ENCODE measurements around the gene DUSP16. TPM values are rescaled to one million over a fixed set of nuclear protein-coding genes. Genes with fewer than 3 reads are reported as not detected.
"Not testable (repeated sequence)": the region's sequence is repeated elsewhere in the genome, so short reads cannot be mapped to it uniquely, and the experiment has no call there.

The DUSP16 gene
- total and polyA plus RNA-seq, 7 experiments from 2014 or later: 4.4 to 42.8 (median 29.2) TPM

DNA sequence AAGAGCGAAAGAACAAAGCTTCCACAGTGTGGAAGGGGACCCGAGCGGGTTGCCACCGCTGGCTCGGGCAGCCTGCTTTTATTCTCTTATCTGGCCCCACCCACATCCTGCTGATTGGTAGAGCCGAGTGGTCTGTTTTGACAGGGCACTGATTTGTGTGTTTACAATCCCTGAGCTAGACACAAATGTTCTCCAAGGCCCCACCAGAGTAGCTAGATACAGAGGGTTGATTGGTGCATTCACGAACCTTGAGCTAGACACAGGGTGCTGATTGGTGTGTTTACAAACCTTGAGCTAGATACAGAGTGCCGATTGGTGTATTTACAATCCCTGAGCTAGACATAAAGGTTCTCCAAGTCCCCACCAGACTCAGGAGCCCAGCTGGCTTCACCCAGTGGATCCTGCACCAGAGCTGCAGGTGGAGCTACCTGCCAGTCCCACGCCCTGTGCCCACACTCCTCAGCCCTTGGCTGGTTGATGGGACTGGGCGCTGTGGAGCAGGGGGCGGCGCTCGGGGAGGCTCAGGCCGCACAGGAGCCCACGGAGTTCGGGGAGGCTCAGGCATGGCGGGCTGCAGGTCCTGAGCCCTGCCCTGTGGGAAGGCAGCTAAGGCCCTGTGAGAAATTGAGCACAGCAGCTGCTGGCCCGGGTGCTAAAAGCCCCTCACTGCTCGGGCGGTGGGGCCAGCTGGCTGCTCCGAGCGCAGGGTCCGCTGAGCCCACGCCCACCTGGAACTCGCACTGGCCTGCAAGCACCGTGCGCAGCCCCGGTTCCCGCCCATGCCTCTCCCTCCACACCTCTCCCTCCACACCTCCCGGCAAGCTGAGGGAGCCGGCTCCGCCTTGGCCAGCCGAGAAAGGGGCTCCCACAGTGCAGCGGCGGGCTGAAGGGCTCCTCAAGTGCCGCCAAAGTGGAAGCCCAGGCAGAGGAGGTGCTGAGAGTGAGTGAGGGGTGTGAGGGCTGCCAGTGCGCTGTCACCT is 90.4 kb downstream of the DUSP16 start:
- ATAC-seq; H3K4me3 Mint-ChIP-seq; H3K4me3 ChIP-seq (ENCODE audit: low read length); H3K9me3 ChIP-seq (ENCODE audit: control insufficient read depth in 2 of 3, low read length in 3 of 3); H3K27ac ChIP-seq (ENCODE audit: low read depth, low read length); DNase-seq; H3K9me3 Mint-ChIP-seq; H3K27me3 Mint-ChIP-seq; H3K27me3 ChIP-seq (ENCODE audit: control insufficient read depth in 2 of 2, insufficient read depth in 2 of 2, low read length in 2 of 2); intact Hi-C loops (cut with micrococcal nuclease); CTCF ChIA-PET: not testable (repeated sequence)
- POLR2A ChIA-PET: interaction anchor here (1.8 kb wide), 1 partner anchor 9 kb away, joined by 6 read pairs; no protein-coding TSS in a partner anchor
- H3K4me1 ChIP-seq (ENCODE audit: control insufficient read depth in 2 of 2, insufficient read depth in 2 of 2, low read length in 2 of 2): peaks cover 26 to 27% of the 10 kb centered on the region in 2 donors
- Mint-ChIP-seq H3K36me3 (peaks cover 20 to 68% (median 50%) of the 10 kb centered on the region in 5 donors), H3K4me1 (peaks cover 20 to 77% (median 49%) of the 10 kb centered on the region in 7 donors), H3K27ac (peak overlapping the region in 6 of 9 donors; percentile 56 to 76 (median 72))
- peaks cover 0 to 13% (median 0%) of the 10 kb centered on the region in 3 experiments for H3K36me3 ChIP-seq (ENCODE audit: control insufficient read depth in 2 of 3, insufficient read depth in 3 of 3, low read length in 3 of 3)

DNA sequence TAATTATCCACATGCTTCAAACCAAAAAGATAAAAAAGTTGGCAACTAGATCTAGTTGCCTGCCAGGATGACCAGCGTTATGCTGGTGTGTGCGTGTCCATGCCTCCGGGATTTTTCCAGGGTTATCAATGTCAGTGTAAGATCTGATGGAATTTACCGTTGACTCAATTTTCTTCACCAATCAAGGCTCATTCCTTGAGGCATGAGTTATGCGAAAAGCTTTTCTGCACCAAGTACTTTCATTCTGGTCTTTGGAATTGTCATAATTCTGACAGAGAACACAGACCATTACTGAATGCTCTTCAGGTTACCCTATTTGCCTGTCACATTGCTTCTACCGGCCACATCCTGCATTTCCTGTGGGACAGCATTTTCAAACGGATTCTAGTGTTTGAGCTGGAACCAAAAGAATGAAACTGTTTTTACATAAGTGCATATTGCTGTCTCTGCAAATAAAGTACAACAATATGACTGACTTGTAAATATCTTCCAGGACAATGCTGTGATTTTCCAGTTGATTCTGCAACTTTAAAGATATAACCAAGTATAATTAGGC is 91.8 kb downstream of the DUSP16 start:
- no peaks in the 10 kb centered on the region for H3K27me3 ChIP-seq (ENCODE audit: control insufficient read depth in 2 of 2, insufficient read depth in 2 of 2, low read length in 2 of 2)
- peaks cover 23 to 80% (median 61%) of the 10 kb centered on the region in 7 donors for H3K4me1 Mint-ChIP-seq
- peak overlapping the region in 8 of 9 donors; percentile 43 to 86 (median 71) for H3K27ac Mint-ChIP-seq
- peak overlapping the region in 1 of 10 donors; percentile 1 for H3K4me3 Mint-ChIP-seq
- H3K27me3 Mint-ChIP-seq: no peaks in the 10 kb centered on the region
- H3K9me3 ChIP-seq (ENCODE audit: control insufficient read depth in 2 of 3, low read length in 3 of 3): no peaks in the 10 kb centered on the region
- peaks cover 23 to 60% (median 55%) of the 10 kb centered on the region in 5 donors for H3K36me3 Mint-ChIP-seq
- H3K36me3 ChIP-seq (ENCODE audit: control insufficient read depth in 2 of 3, insufficient read depth in 3 of 3, low read length in 3 of 3): no peaks in the 10 kb centered on the region
- POLR2A ChIA-PET: interaction anchor here (0.9 to 2.2 kb wide), 2 partner anchors 9 to 11 kb away, joined by 3 to 9 read pairs; no protein-coding TSS in a partner anchor
- no peak overlapping the region for H3K4me3 ChIP-seq (ENCODE audit: low read length)
- no peak overlapping the region for H3K27ac ChIP-seq (ENCODE audit: low read depth, low read length)
- peaks cover 0 to 1% (median 0%) of the 10 kb centered on the region in 11 donors for H3K9me3 Mint-ChIP-seq
- intact Hi-C loops (cut with micrococcal nuclease): no loop called here
- DNase-seq (no peak), ATAC-seq (no peak)
- CTCF ChIA-PET: no interaction called here
- peaks cover 33 to 36% of the 10 kb centered on the region in 2 donors for H3K4me1 ChIP-seq (ENCODE audit: control insufficient read depth in 2 of 2, insufficient read depth in 2 of 2, low read length in 2 of 2)

- ATAC-seq: no peak
- ChIA-PET CTCF (no interaction called here), POLR2A (interaction anchor here (2.2 kb wide), 1 partner anchor 12 kb away, joined by 9 read pairs; no protein-coding TSS in a partner anchor)
- Mint-ChIP-seq H3K4me3 (no peak overlapping the region), H3K9me3 (peaks cover 0 to 1% (median 0%) of the 10 kb centered on the region in 11 donors), H3K4me1 (peaks cover 24 to 66% (median 61%) of the 10 kb centered on the region in 7 donors), H3K27me3 (no peaks in the 10 kb centered on the region), H3K36me3 (peaks cover 23 to 54% (median 45%) of the 10 kb centered on the region in 5 donors), H3K27ac (peak overlapping the region in 7 of 9 donors; percentile 32 to 98 (median 58))
- no peaks in the 10 kb centered on the region for H3K27me3 ChIP-seq (ENCODE audit: control insufficient read depth in 2 of 2, insufficient read depth in 2 of 2, low read length in 2 of 2)
- no peak overlapping the region for H3K4me3 ChIP-seq (ENCODE audit: low read length)
- H3K27ac ChIP-seq (ENCODE audit: low read depth, low read length): no peak overlapping the region
- no peaks in the 10 kb centered on the region for H3K9me3 ChIP-seq (ENCODE audit: control insufficient read depth in 2 of 3, low read length in 3 of 3)
- intact Hi-C loops (cut with micrococcal nuclease): loop anchor here in 1 of 2 donors (5.0 kb wide), 1 partner anchor 67 kb away; no protein-coding TSS in a partner anchor
- H3K36me3 ChIP-seq (ENCODE audit: control insufficient read depth in 2 of 3, insufficient read depth in 3 of 3, low read length in 3 of 3): no peaks in the 10 kb centered on the region
- no peak for DNase-seq
- H3K4me1 ChIP-seq (ENCODE audit: control insufficient read depth in 2 of 2, insufficient read depth in 2 of 2, low read length in 2 of 2): peaks cover 35 to 41% of the 10 kb centered on the region in 2 donors
Observed at GRCh38 chr12:12469386-12469785, 93.3 kb downstream of the DUSP16 start.

- Histone ChIP-seq H3K4me1 (ENCODE audit: control insufficient read depth in 2 of 2, insufficient read depth in 2 of 2, low read length in 2 of 2) (peaks cover 30 to 39% of the 10 kb centered on the region in 2 donors), H3K27me3 (ENCODE audit: control insufficient read depth in 2 of 2, insufficient read depth in 2 of 2, low read length in 2 of 2) (no peaks in the 10 kb centered on the region), H3K36me3 (ENCODE audit: control insufficient read depth in 2 of 3, insufficient read depth in 3 of 3, low read length in 3 of 3) (no peaks in the 10 kb centered on the region), H3K27ac (ENCODE audit: low read depth, low read length) (no peak overlapping the region), H3K4me3 (ENCODE audit: low read length) (no peak overlapping the region), H3K9me3 (ENCODE audit: control insufficient read depth in 2 of 3, low read length in 3 of 3) (no peaks in the 10 kb centered on the region)
- CTCF ChIA-PET: no interaction called here
- Mint-ChIP-seq H3K36me3 (peaks cover 21 to 50% (median 44%) of the 10 kb centered on the region in 5 donors), H3K27me3 (no peaks in the 10 kb centered on the region), H3K4me3 (peak overlapping the region in 4 of 10 donors; percentile 0 to 50 (median 32)), H3K27ac (peak overlapping the region; percentile 89 to 99 (median 96)), H3K9me3 (peaks cover 0 to 1% (median 0%) of the 10 kb centered on the region in 11 donors), H3K4me1 (peaks cover 21 to 64% (median 58%) of the 10 kb centered on the region in 7 donors)
- ATAC-seq (no peak), DNase-seq (no peak)
- POLR2A ChIA-PET: interaction anchor here (0.7 to 3.7 kb wide), 3 partner anchors 14 to 143 kb away, joined by 3 to 48 read pairs (median 3); partner anchors contain the start of gene CREBL2
- intact Hi-C loops (cut with micrococcal nuclease): loop anchor here in 1 of 2 donors (5.0 kb wide), 1 partner anchor 66 kb away; no protein-coding TSS in a partner anchor
Observed at GRCh38 chr12:12468575-12468974, 94.1 kb downstream of the DUSP16 start.

DNA sequence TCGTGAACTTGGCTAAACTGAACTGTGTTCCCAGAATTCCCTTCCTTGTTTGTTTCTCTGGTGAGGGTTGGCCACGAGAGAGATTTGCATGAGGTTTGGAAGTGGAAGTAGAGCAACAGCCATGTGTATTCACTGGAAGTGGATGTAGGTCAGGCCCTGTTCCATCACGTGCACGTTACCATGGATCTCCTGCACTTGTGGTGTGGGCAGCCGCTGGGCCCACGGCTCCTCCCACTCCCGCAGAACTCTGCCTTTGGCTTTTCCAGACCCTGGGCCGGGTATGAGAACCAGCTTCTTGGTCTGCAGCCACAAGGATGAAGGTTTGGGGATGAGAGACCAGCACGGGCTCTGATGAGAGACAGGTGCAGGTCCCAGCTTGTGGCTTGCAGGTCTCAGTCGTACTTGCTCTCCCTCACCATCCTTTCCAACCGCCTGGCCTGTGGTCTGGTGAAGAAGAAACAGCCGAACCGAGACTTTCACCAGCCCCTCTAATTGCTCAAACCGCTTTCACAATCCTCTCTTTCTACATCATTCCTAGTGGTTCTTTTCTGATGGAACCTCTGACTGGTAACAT is 94.9 kb downstream of the DUSP16 start:
- ChIA-PET CTCF (interaction anchor here (2.2 kb wide), 1 partner anchor 26 kb away, joined by 7 read pairs; no protein-coding TSS in a partner anchor), POLR2A (interaction anchor here (0.7 to 3.7 kb wide), 6 partner anchors 10 to 248 kb away, joined by 3 to 48 read pairs (median 8); partner anchors contain the start of gene CREBL2)
- ATAC-seq (peak; percentile 38), DNase-seq (peak in 3 of 9 donors; percentile 15 to 37 (median 35))
- H3K36me3 ChIP-seq (ENCODE audit: control insufficient read depth in 2 of 3, insufficient read depth in 3 of 3, low read length in 3 of 3): no peaks in the 10 kb centered on the region
- no peaks in the 10 kb centered on the region for H3K9me3 ChIP-seq (ENCODE audit: control insufficient read depth in 2 of 3, low read length in 3 of 3)
- Mint-ChIP-seq H3K4me1 (peaks cover 19 to 63% (median 52%) of the 10 kb centered on the region in 7 donors), H3K27ac (peak overlapping the region; percentile 89 to 99 (median 96)), H3K4me3 (peak overlapping the region in 9 of 10 donors; percentile 16 to 70 (median 50)), H3K36me3 (peaks cover 19 to 47% (median 46%) of the 10 kb centered on the region in 5 donors), H3K27me3 (no peaks in the 10 kb centered on the region), H3K9me3 (no peaks in the 10 kb centered on the region)
- intact Hi-C loops (cut with micrococcal nuclease): loop anchor here (2.0 to 5.0 kb wide), 3 partner anchors 15 to 65 kb away; no protein-coding TSS in a partner anchor
- no peak overlapping the region for H3K4me3 ChIP-seq (ENCODE audit: low read length)
- H3K4me1 ChIP-seq (ENCODE audit: control insufficient read depth in 2 of 2, insufficient read depth in 2 of 2, low read length in 2 of 2): peaks cover 29 to 39% of the 10 kb centered on the region in 2 donors
- H3K27me3 ChIP-seq (ENCODE audit: control insufficient read depth in 2 of 2, insufficient read depth in 2 of 2, low read length in 2 of 2): no peaks in the 10 kb centered on the region
- peak overlapping the region; percentile 75 for H3K27ac ChIP-seq (ENCODE audit: low read depth, low read length)

All from naive thymus-derived CD4-positive, alpha-beta T cell (primary cell).